OCI-LY3 (cell line): ENCODE data around the gene GOLGA6A.
"Not testable (repeated sequence)": the region's sequence is repeated elsewhere in the genome, so short reads cannot be mapped to it uniquely, and the experiment has no call there.

ENCODE experiments used
- H2AFZ ChIP-seq: fragments of 200-600, 300-600 bp; shearing (Covaris generic); 2 replicates; pipeline ENCODE4 v1.6.0; 2014; ENCODE audit warnings: antibody characterized with exemption, low read depth, low read length
- H3K27ac ChIP-seq: fragments of 200-600, 300-600 bp; sonication (generic); 2 replicates; pipeline ENCODE4 v1.5.1; 2014; ENCODE audit warnings: mild to moderate bottlenecking, low read length, moderate library complexity, mixed read lengths
- H3K27me3 ChIP-seq: fragments of 200-600, 300-600 bp; sonication (generic); 2 replicates; pipeline ENCODE4 v1.6.1; 2014; ENCODE audit warnings: low read depth, low read length, mixed read lengths
- H3K36me3 ChIP-seq: fragments of 200-600, 300-600 bp; sonication (generic); replicated peaks from 2 replicates; pipeline ENCODE3; 2014; ENCODE audit warnings: low read depth, low read length, mixed read lengths
- H3K4me1 ChIP-seq: fragments of 300-600, 200-600 bp; sonication (generic); 2 replicates; pipeline ENCODE4 v1.6.1; 2014; ENCODE audit warnings: low read length, mixed read lengths
- H3K4me2 ChIP-seq: fragments of 200-600, 300-600 bp; sonication (generic); 2 replicates; pipeline ENCODE4 v1.6.1; 2014; ENCODE audit warnings: low read length, mixed read lengths
- H3K4me3 ChIP-seq: fragments of 300-600, 200-600 bp; sonication (generic); 2 replicates; pipeline ENCODE4 v1.5.1; 2014; ENCODE audit warnings: antibody characterized with exemption, mild to moderate bottlenecking, low read length, moderate library complexity
- H3K79me2 ChIP-seq: fragments of 300-600, 200-600 bp; shearing (Covaris generic); 2 replicates; pipeline ENCODE4 v1.6.1; 2014; ENCODE audit warnings: mild to moderate bottlenecking, low read length, mixed read lengths
- H3K9ac ChIP-seq: fragments of 300-600, 200-600 bp; shearing (Covaris generic); 2 replicates; pipeline ENCODE4 v1.6.0; 2014; ENCODE audit warnings: mild to moderate bottlenecking, low read length, moderate library complexity
- H3K9me3 ChIP-seq: fragments of 200-600, 300-600 bp; shearing (Covaris generic); 2 replicates; pipeline ENCODE4 v1.6.1; 2014; ENCODE audit warnings: low read length, mixed read lengths; ENCODE audit not compliant: insufficient read depth
- H4K20me1 ChIP-seq: fragments of 200-600, 300-600 bp; sonication (generic); 2 replicates; pipeline ENCODE4 v1.6.1; 2016; ENCODE audit warnings: low read length, mixed read lengths; ENCODE audit not compliant: insufficient read depth
- EZH2phosphoT487 ChIP-seq: fragments of 200-600 bp; shearing (Covaris generic); IDR thresholded peaks from 2 replicates; pipeline ENCODE4 v1.6.1; 2018; ENCODE audit warnings: antibody characterized with exemption, mixed run types, low read depth
- TF ChIP-seq, protein P1 (sequence below): fragments of 200-600, 300-600 bp; sonication (generic); IDR thresholded peaks from 2 replicates; pipeline ENCODE4 v1.5.1; 2014; ENCODE audit warnings: antibody characterized with exemption, low read length, low read depth

Gene GOLGA6A

GRCh38 chr15:74053941-74054529 lies 28.3 kb downstream of the GOLGA6A start:
- H3K9ac ChIP-seq, result peak overlapping the region; percentile 0; the same call in 1 of the 2 replicates
- H3K27me3 ChIP-seq, result peaks cover 14% of the 10 kb centered on the region; the same call in 1 of the 2 replicates
- no peaks in the 10 kb centered on the region for H3K9me3 ChIP-seq
- TF ChIP-seq EZH2phosphoT487, result no peak
- TF ChIP-seq, protein P1, sequence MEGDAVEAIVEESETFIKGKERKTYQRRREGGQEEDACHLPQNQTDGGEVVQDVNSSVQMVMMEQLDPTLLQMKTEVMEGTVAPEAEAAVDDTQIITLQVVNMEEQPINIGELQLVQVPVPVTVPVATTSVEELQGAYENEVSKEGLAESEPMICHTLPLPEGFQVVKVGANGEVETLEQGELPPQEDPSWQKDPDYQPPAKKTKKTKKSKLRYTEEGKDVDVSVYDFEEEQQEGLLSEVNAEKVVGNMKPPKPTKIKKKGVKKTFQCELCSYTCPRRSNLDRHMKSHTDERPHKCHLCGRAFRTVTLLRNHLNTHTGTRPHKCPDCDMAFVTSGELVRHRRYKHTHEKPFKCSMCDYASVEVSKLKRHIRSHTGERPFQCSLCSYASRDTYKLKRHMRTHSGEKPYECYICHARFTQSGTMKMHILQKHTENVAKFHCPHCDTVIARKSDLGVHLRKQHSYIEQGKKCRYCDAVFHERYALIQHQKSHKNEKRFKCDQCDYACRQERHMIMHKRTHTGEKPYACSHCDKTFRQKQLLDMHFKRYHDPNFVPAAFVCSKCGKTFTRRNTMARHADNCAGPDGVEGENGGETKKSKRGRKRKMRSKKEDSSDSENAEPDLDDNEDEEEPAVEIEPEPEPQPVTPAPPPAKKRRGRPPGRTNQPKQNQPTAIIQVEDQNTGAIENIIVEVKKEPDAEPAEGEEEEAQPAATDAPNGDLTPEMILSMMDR, result peak; percentile 48
- H2AFZ ChIP-seq, result peak overlapping the region; percentile 86
- H4K20me1 ChIP-seq, result no peaks in the 10 kb centered on the region
- peaks cover 11% of the 10 kb centered on the region for H3K4me1 ChIP-seq
- no peaks in the 10 kb centered on the region for H3K79me2 ChIP-seq
- no peaks in the 10 kb centered on the region for H3K36me3 ChIP-seq
- peak overlapping the region; percentile 89 for H3K4me2 ChIP-seq
- H3K27ac ChIP-seq, result no peak overlapping the region
- H3K4me3 ChIP-seq, result peak overlapping the region; percentile 72

GRCh38 chr15:74053517-74053916 lies 28.8 kb downstream of the GOLGA6A start:
- H3K4me2 ChIP-seq, result peak overlapping the region; percentile 62
- 0 out of 2 replicates have a peak, but pooled peaks cover 13% of the 10 kb centered on the region for H3K27me3 ChIP-seq
- H3K27ac ChIP-seq, result no peak overlapping the region
- H3K79me2 ChIP-seq, result no peaks in the 10 kb centered on the region
- no peaks in the 10 kb centered on the region for H3K9me3 ChIP-seq
- no peaks in the 10 kb centered on the region for H4K20me1 ChIP-seq
- H3K4me1 ChIP-seq, result peaks cover 13% of the 10 kb centered on the region
- H2AFZ ChIP-seq, result peak overlapping the region; percentile 86
- H3K36me3 ChIP-seq, result no peaks in the 10 kb centered on the region
- no peak overlapping the region; the same call in 1 of the 2 replicates for H3K9ac ChIP-seq
- TF ChIP-seq, protein P1, result no peak
- TF ChIP-seq EZH2phosphoT487, result no peak
- H3K4me3 ChIP-seq, result peak overlapping the region; percentile 47

DNA sequence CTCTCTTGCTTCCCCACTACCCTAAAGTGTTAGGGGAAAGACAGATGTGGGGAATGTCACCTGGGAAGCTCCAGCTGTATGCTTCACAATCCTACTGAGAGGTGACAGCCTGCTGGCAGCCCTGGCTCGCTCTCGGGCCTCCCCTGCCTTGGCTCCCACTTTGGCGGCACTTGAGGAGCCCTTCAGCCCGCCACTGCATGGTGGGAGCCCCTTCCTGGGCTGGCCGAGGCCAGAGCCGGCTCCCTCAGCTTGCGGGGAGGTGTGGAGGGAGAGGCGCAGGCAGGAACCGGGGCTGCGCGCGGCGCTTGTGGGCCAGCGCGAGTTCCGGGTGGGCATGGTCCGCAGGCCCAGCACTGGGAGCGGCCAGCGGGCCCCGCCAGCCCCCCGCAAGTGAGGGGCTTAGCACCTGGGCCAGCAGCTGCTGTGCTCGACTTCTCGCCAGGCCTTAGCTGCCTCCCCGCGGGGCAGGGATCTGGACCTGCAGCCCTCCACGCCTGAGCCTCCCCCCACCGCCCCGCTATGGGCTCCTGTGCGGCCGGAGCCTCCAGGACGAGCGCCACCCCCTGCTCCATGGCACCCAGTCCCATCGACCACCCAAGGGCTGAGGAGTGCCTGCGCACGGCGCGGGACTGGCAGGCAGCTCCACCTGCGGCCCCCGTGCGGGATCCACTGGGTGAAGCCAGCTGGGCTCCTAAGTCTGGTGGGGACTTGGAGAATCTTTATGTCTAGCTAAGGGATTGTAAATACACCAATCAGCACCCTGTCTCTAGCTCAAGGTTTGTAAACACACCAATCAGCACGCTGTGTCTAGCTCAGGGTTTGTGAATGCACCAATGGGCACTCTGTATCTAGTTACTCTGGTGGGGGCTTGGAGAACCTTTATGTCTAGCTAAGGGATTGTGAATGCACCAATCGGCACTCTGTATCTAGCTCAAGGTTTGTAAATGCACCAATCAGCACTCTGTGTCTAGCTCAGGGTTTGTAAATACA lies 29.8 kb downstream of the GOLGA6A start:
- H3K9me3 ChIP-seq, H3K36me3 ChIP-seq, H3K27me3 ChIP-seq, H3K4me2 ChIP-seq, H3K4me3 ChIP-seq, H4K20me1 ChIP-seq, H2AFZ ChIP-seq, H3K27ac ChIP-seq, H3K9ac ChIP-seq, H3K79me2 ChIP-seq: not testable (repeated sequence)
- H3K4me1 ChIP-seq, result peaks cover 14% of the 10 kb centered on the region

DNA sequence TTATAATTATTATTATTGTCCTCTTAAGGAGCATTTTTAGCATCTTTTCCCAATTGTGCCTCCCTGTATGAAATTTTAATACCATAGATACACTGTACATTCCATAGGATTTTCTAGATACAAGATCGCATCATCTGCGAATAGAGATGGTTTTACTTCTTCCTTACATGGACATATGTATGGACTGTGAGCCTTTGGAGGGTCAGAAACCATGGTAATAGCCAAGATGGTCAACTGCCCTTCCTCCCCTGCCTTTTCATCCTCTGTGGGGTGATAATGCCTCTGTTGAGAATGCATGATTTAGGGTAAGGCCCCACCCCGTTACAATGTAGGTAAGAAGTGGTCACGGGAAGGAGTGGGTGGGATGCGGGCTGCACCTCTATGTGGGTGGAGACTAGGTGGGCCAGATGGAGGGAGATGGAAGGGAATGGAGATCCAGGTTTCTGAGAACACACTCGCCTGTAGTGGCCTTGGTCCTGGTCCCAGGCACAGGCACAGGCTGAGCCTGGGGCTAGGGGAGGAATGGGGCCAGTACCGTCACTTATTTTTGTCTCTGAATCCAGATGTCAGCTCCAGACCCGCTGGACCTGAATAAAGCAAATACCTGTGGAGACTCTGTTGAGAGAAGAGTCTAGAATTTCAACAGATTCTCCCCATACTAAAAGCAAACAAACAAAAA lies 31.7 kb downstream of the GOLGA6A start:
- Histone ChIP-seq H3K4me2 (no peak overlapping the region), H3K27ac (no peak overlapping the region), H3K27me3 (0 out of 2 replicates have a peak, but pooled peaks cover 6% of the 10 kb centered on the region), H4K20me1 (no peaks in the 10 kb centered on the region), H3K36me3 (no peaks in the 10 kb centered on the region), H3K9me3 (no peaks in the 10 kb centered on the region), H3K4me3 (no peak overlapping the region), H3K4me1 (peaks cover 14% of the 10 kb centered on the region), H2AFZ (no peak overlapping the region), H3K79me2 (no peaks in the 10 kb centered on the region), H3K9ac (no peak overlapping the region)
- TF ChIP-seq, protein P1, result no peak
- TF ChIP-seq EZH2phosphoT487, result no peak
